GM13976 (cell line): ENCODE measurements around the gene CUTA.
"Not testable (repeated sequence)": the region's sequence is repeated elsewhere in the genome, so short reads cannot be mapped to it uniquely, and the experiment has no call there.

Source experiments
- DNase-seq: peaks from one replicate; pipeline ENCODE4 v3.0.0; 2012; ENCODE audit warnings: low spot score
- in situ Hi-C: fragments of 300-500 bp; cut with MboI; formaldehyde crosslinking; loops from one replicate; pipeline ENCODE4 v1.12.0; 2022; ENCODE audit warnings: low sequenced_read_pairs, mixed read lengths, inconsistent platforms; ENCODE audit not compliant: unreplicated experiment
- TF ChIP-seq, protein P1 (sequence below): IDR thresholded peaks from 2 replicates; pipeline ENCODE4 v1.5.1; 2012; ENCODE audit warnings: borderline replicate concordance, mild to moderate bottlenecking; ENCODE audit not compliant: insufficient read depth; ENCODE audit errors: extremely low read depth, missing control alignments, control extremely low read depth

The CUTA gene

DNA sequence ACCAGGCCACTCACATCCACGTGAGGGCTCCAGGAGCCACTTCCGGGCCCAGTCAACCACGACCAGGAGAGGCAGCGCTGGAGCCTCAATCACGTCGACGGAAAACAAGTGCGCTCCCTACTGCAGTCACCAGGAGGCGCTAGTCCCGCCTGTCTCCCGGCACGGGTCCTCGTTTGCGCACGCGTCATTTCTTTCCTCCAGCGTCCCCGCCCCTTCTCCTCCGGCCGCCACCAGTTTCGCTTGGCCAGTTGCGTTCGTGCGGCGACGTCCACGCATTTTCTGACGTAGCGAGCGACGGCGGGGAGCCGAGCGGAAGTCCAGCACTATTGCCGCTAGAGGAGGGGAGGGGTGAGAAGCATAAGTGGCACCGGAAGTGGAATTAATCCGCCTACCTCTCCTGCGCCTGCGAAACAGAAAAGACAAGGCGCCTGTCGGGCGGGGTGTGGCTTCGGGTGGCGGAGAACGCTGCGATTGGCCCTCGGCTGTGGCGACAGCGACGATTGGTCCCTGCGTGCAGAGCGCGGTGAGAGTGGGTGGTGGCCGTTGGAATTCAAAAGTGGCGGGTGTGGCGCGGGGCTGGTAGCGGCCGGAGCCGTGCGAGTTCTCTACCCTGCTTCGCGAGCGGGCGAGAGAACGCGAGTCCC is 26.5 kb downstream of the CUTA start, which contains the start of gene KIFC1:
Gene KIFC1, plus strand, starts transcription at position 546 of the 644 bp plus-strand sequence. CDS start 163 bp downstream, outside the sequence.
- peak; percentile 97 for DNase-seq
- TF ChIP-seq, protein P1, sequence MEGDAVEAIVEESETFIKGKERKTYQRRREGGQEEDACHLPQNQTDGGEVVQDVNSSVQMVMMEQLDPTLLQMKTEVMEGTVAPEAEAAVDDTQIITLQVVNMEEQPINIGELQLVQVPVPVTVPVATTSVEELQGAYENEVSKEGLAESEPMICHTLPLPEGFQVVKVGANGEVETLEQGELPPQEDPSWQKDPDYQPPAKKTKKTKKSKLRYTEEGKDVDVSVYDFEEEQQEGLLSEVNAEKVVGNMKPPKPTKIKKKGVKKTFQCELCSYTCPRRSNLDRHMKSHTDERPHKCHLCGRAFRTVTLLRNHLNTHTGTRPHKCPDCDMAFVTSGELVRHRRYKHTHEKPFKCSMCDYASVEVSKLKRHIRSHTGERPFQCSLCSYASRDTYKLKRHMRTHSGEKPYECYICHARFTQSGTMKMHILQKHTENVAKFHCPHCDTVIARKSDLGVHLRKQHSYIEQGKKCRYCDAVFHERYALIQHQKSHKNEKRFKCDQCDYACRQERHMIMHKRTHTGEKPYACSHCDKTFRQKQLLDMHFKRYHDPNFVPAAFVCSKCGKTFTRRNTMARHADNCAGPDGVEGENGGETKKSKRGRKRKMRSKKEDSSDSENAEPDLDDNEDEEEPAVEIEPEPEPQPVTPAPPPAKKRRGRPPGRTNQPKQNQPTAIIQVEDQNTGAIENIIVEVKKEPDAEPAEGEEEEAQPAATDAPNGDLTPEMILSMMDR: peak; percentile 95
- in situ Hi-C loops: no loop called here

DNA sequence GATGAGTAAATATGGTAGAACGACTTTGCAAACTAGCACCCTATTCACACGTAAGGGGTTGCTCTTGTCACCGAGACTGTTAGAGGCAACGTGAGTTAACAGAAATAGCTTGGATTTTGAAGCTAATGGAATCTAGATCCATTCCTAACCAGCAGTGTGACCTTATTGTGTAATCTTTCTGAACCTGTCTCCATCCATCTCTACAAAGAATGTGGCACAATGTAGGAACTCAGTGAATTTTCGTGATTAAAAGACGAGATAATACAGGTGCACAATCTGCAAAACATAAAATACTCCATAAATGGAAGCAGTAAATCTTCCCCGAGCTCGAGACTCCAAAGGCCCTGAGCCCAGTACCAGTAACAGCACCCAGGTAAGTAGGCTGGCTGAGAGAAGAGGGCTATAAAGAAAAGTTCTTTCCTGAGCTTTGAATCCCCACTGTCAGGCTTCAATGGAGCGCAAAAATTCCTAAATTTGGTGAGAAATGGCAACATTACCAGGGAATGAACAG is 27.1 kb downstream of the CUTA start:
- in situ Hi-C loops: no loop called here
- no peak for DNase-seq
- TF ChIP-seq, protein P1: no peak

DNA sequence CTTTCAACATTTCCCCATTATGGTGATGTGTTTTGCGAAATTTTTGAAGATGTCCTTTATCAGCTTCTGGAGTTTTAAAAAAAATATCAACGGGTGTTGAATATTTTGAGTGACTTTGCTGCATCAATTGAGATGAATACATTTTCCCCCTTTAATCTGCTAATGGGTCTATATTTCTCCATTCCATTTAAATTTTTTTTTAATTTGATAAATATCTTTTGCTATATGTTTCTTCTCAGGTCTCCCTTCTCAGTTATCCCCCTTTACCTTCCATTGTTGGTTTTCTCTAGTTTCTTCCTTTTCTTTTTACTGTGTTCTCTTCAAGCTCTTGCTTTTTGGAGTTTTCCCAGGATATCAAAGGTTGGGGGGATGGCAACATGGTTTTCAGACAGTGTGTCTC is 27.7 kb downstream of the CUTA start:
- in situ Hi-C loops: no loop called here
- no peak for DNase-seq
- TF ChIP-seq, protein P1: no peak

DNA sequence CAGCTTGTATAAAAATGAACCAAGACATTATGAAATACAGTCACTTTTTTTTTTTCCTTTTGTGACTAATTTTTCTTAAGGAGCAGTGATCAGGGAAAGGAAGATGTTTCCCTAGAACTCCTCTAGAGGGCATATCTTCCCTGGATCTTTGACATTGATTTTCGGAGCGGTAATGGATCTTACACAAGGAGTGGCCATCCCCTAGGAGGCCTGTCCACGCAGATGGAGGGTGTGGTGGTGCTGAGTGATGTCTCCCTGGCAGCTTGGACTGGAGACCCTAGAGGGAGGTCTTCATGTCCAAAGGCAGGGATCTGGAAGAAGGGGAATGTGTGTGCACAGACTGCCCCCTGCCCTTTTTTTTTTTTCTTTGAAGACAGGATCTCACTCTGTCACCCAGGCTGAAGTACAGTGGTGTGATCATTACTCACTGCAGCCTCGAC is 33.3 kb downstream of the CUTA start:
- in situ Hi-C loops: no loop called here
- TF ChIP-seq, protein P1: no peak

DNA sequence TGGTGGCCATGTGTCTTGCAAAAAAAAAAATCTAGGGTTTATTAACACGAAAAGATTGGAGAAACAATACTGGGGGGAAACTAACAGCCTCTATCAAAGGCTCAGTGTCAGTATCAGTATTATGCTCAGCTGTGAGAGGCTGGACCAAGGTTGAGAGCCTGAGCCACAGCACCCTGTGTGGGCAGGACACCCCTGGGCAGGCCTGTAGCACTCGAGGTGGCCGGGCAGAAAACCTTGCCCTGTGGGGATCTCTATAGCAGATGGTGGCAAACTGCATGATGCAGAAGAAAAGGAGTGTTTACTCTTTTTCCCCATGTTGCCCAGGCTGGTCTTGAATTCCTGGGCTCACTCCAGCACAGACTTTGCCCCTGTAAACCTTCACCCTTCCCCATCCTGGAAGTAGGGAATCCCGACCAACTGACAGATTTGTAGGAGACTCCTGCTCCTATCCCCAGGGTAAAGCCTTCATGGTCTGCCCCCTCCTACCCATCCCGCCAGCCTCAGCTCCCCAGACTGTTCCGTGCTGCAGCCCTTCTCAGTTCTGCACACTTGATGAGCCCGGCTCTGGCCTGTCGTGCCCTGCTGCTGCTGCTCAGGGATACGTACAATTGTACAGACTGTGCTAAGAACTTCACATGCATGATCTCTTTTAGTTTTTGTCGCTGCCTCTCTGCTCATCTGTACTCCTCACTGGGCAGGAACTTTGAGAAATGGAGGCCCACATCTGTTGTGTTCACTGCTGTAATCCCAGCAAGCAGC is 34.3 kb downstream of the CUTA start:
- DNase-seq: no peak
- in situ Hi-C loops: no loop called here
- TF ChIP-seq, protein P1: no peak

More for the DNA sequence above, 33.3 kb downstream of the CUTA start:
- no peak for DNase-seq

DNA sequence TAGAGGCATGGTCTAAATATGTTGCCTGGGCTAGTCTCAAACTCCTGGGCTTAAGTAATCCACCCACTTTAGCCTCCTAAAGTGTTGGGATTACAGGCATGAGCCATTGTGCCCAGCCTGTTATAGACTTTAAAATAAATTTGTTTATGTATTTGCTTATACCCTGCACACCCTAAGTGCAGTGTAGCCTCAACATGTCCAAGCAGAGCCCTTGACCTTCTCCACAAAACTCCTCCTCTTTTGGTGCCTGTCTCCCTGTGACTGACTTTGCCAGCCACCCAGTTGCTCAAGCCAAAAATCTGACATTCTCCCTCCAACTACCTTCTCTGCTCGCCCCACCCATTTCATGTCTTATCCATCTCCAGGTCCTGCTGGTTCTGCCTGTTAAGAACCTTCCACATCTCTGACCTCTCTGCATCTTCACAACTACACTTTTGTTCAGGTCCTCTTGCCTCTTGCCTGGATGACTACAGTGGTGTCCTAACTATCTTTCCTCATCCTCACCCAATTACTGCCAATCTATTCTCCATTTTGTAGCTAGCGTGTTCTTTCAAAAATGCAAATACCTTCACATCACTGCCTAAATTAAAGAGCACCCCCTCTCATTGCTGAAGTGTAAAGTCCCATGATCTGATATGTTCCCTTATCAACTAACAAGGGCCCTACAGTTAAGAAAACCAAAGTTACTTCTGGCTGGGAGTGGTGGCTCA is 37.5 kb downstream of the CUTA start:
- no peak for DNase-seq
- TF ChIP-seq, protein P1: no peak
- in situ Hi-C loops: no loop called here

DNA sequence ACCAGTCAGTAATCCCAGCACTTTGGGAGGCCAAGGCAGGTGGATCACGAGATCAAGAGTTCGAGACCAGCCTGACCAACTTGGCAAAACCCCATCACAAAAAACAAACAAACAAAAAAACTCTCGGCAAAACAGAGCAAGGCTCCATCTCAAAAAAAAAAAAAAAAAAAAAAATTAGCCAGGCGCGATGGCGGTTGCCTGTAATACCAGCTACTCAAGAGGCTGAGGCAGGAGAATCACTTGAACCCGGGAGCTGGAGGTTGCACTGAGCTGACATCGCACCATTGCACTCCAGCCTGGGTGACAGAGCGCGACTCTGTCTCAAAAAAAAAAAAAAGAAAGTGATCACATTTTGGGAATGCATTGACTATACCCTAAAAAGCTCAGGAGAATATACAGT is 38.7 kb downstream of the CUTA start:
- in situ Hi-C loops: not testable (repeated sequence)

More for the DNA sequence above, 38.7 kb downstream of the CUTA start:
- DNase-seq: not testable (repeated sequence)
